ENCODE measurements around the gene ENG.

GRCh38 chr9:127765418-127765817 lies 89.0 kb downstream of the ENG start:
- TF ChIP-seq, protein P1, sequence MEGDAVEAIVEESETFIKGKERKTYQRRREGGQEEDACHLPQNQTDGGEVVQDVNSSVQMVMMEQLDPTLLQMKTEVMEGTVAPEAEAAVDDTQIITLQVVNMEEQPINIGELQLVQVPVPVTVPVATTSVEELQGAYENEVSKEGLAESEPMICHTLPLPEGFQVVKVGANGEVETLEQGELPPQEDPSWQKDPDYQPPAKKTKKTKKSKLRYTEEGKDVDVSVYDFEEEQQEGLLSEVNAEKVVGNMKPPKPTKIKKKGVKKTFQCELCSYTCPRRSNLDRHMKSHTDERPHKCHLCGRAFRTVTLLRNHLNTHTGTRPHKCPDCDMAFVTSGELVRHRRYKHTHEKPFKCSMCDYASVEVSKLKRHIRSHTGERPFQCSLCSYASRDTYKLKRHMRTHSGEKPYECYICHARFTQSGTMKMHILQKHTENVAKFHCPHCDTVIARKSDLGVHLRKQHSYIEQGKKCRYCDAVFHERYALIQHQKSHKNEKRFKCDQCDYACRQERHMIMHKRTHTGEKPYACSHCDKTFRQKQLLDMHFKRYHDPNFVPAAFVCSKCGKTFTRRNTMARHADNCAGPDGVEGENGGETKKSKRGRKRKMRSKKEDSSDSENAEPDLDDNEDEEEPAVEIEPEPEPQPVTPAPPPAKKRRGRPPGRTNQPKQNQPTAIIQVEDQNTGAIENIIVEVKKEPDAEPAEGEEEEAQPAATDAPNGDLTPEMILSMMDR (IDR thresholded peaks at IDR 0.05): no peak
- no peak for TF ChIP-seq POLR2A (IDR thresholded peaks at IDR 0.05)
